WTC11 (cell line): ENCODE results near the gene IQGAP3. TPM values are rescaled to one million over a fixed set of nuclear protein-coding genes. Genes with fewer than 3 reads are reported as not detected.

Experiments used
- ATAC-seq: fragments of 200-7000 bp; cut with Tn5 transposase; 2 replicates; pipeline ENCODE4 v1.10.0; 2021; ENCODE audit warnings: mild to moderate bottlenecking, moderate library complexity
- CTCF ChIA-PET: fragments of 300-600 bp; sonication (Branson Sonifier 250); formaldehyde crosslinking; loops from one replicate; lab custom pipeline; 2021; ENCODE audit warnings: antibody characterized with exemption; lab: Charles Lee
- POLR2A ChIA-PET: fragments of 350-600 bp; sonication (Branson Sonifier 250); formaldehyde crosslinking; loops from one replicate; lab custom pipeline; 2021; ENCODE audit warnings: antibody characterized with exemption; lab: Charles Lee
- DNase-seq: peaks from one replicate; pipeline ENCODE4 v3.0.0; 2021; ENCODE audit warnings: low spot score
- H3K27ac Mint-ChIP-seq: 2 replicates; pipeline ENCODE4 v1.8.0; 2021; ENCODE audit warnings: mixed read lengths
- H3K27me3 Mint-ChIP-seq: 2 replicates; pipeline ENCODE4 v1.8.0; 2021; ENCODE audit warnings: low read depth, mild to moderate bottlenecking, moderate library complexity, mixed read lengths
- H3K36me3 Mint-ChIP-seq: 2 replicates; pipeline ENCODE4 v1.8.0; 2021; ENCODE audit warnings: mixed read lengths
- H3K4me1 Mint-ChIP-seq: 2 replicates; pipeline ENCODE4 v1.8.0; 2022; ENCODE audit warnings: mixed read lengths
- H3K4me3 Mint-ChIP-seq: 2 replicates; pipeline ENCODE4 v1.8.0; 2021; ENCODE audit warnings: mild to moderate bottlenecking, moderate library complexity, mixed read lengths
- H3K9me3 Mint-ChIP-seq: 2 replicates; pipeline ENCODE4 v1.8.0; 2021; ENCODE audit warnings: mixed read lengths
- CREB1 ChIP-seq: sonication (generic); formaldehyde crosslinking; IDR thresholded peaks from 2 replicates; pipeline ENCODE4 v1.8.0; 2023; ENCODE audit warnings: mild to moderate bottlenecking, missing genetic modification reagents
- EMX1 ChIP-seq: fragments of 250-450 bp; sonication (Bioruptor Pico); IDR thresholded peaks from 2 replicates; pipeline ENCODE4 v1.8.0; 2021; ENCODE audit warnings: mild to moderate bottlenecking
- ETV6 ChIP-seq: sonication (generic); formaldehyde crosslinking; IDR thresholded peaks from 2 replicates; pipeline ENCODE4 v1.8.1; 2022; ENCODE audit warnings: mild to moderate bottlenecking, missing genetic modification reagents
- HMGA2 ChIP-seq: fragments of 250-450 bp; sonication (Bioruptor Pico); IDR thresholded peaks from 2 replicates; pipeline ENCODE4 v1.4.0; 2021; ENCODE audit warnings: mild to moderate bottlenecking, moderate library complexity
- IRF2 ChIP-seq: sonication (generic); formaldehyde crosslinking; IDR thresholded peaks from 2 replicates; pipeline ENCODE4 v1.8.0; 2022; ENCODE audit warnings: low read depth, missing genetic modification reagents, borderline replicate concordance
- JAZF1 ChIP-seq: fragments of 250-450 bp; sonication (Bioruptor Pico); IDR thresholded peaks from 2 replicates; pipeline ENCODE4 v1.9.0; 2021; ENCODE audit warnings: moderate library complexity, mild to moderate bottlenecking, inconsistent platforms
- NFATC4 ChIP-seq: fragments of 250-450 bp; sonication (Bioruptor Pico); IDR thresholded peaks from 2 replicates; pipeline ENCODE4 v1.9.0; 2021; ENCODE audit warnings: mild to moderate bottlenecking
- NR3C1 ChIP-seq: sonication (generic); formaldehyde crosslinking; conservative IDR thresholded peaks from 2 replicates; pipeline ENCODE4 v1.8.1; 2023; ENCODE audit warnings: low read depth, mild to moderate bottlenecking, missing genetic modification reagents
- PRRX2 ChIP-seq: fragments of 250-450 bp; sonication (Bioruptor Pico); IDR thresholded peaks from 2 replicates; pipeline ENCODE4 v1.8.0; 2021; ENCODE audit warnings: mild to moderate bottlenecking
- SP1 ChIP-seq: sonication (generic); formaldehyde crosslinking; conservative IDR thresholded peaks from 2 replicates; pipeline ENCODE4 v1.8.1; 2022; ENCODE audit warnings: missing genetic modification reagents
- ZBTB21 ChIP-seq: sonication (generic); formaldehyde crosslinking; IDR thresholded peaks from 2 replicates; pipeline ENCODE4 v1.8.1; 2023; ENCODE audit warnings: mild to moderate bottlenecking, missing genetic modification reagents, borderline replicate concordance
- ZNF138 ChIP-seq: sonication (generic); formaldehyde crosslinking; conservative IDR thresholded peaks from 2 replicates; pipeline ENCODE4 v1.8.1; 2022; ENCODE audit warnings: mild to moderate bottlenecking, moderate library complexity, missing genetic modification reagents
- ZNF423 ChIP-seq: fragments of 250-450 bp; sonication (Bioruptor Pico); IDR thresholded peaks from 2 replicates; pipeline ENCODE4 v2.1.2; 2022; ENCODE audit warnings: mild to moderate bottlenecking, moderate library complexity
- total RNA-seq: library from RNA; stranded (reverse); gene quantifications from 3 replicates; pipeline ENCODE4 v1.2.3, GENCODE V29; 2021
- TF ChIP-seq, protein P1 (sequence below): sonication (generic); formaldehyde crosslinking; IDR thresholded peaks from 2 replicates; pipeline ENCODE4 v1.8.0; 2022; ENCODE audit warnings: mild to moderate bottlenecking, missing genetic modification reagents
- TF ChIP-seq, protein P2 (sequence below): sonication (generic); formaldehyde crosslinking; IDR thresholded peaks from 2 replicates; pipeline ENCODE4 v1.8.0; 2022; ENCODE audit warnings: mild to moderate bottlenecking, missing genetic modification reagents
- TF ChIP-seq, protein P3 (sequence below): sonication (generic); formaldehyde crosslinking; IDR thresholded peaks from 2 replicates; pipeline ENCODE4 v1.8.0; 2022; ENCODE audit warnings: mild to moderate bottlenecking, missing genetic modification reagents
- TF ChIP-seq, protein P4 (sequence below): fragments of 250-450 bp; sonication (Bioruptor Pico); IDR thresholded peaks from 2 replicates; pipeline ENCODE4 v1.9.0; 2021; ENCODE audit warnings: moderate library complexity, mild to moderate bottlenecking, inconsistent platforms, borderline replicate concordance
- TF ChIP-seq, protein P5 (sequence below): fragments of 250-450 bp; sonication (Bioruptor Pico); IDR thresholded peaks from 2 replicates; pipeline ENCODE4 v2.1.2; 2022; ENCODE audit warnings: mild to moderate bottlenecking, moderate library complexity
- TF ChIP-seq, protein P6 (sequence below): sonication (generic); formaldehyde crosslinking; IDR thresholded peaks from 2 replicates; pipeline ENCODE4 v1.8.1; 2023; ENCODE audit warnings: mild to moderate bottlenecking, missing genetic modification reagents, moderate library complexity
- TF ChIP-seq, protein P7 (sequence below): fragments of 200-600 bp; IDR thresholded peaks from 2 replicates; pipeline ENCODE4 v1.8.0; 2022; ENCODE audit warnings: antibody characterized with exemption
- TF ChIP-seq, protein P8 (sequence below): sonication (generic); formaldehyde crosslinking; conservative IDR thresholded peaks from 2 replicates; pipeline ENCODE4 v1.8.1; 2023; ENCODE audit warnings: mild to moderate bottlenecking, low read depth, missing genetic modification reagents, moderate library complexity
- TF ChIP-seq, protein P9 (sequence below): sonication (generic); formaldehyde crosslinking; IDR thresholded peaks from 2 replicates; pipeline ENCODE4 v1.8.1; 2022; ENCODE audit warnings: missing genetic modification reagents, borderline replicate concordance
- TF ChIP-seq, protein P10 (sequence below): sonication (generic); formaldehyde crosslinking; IDR thresholded peaks from 2 replicates; pipeline ENCODE4 v1.8.1; 2023; ENCODE audit warnings: mild to moderate bottlenecking, missing genetic modification reagents

The IQGAP3 gene
- total RNA-seq, 1 experiment from 2014 or later: 33.3 TPM

DNA sequence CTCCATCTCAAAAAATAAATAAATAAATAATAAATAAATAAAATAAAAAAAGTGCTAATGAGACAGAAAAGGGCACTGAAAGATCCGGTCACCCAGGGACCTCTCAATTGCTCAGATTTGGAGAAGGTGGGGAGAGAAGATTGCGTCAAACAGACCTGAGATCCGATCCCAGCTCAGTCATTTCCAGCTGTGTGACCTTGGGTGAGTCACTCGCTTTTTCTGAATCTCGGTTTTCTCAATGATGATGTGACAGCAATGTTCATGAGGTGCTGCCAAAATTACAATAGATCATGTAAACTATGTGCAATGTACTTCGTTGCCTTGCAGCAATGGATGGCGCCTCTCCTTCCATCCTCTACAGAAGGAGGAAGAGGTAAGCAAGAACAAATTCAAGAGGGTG, 60.7 kb downstream of the IQGAP3 start:
- Mint-ChIP-seq H3K36me3 (no peaks in the 10 kb centered on the region), H3K4me1 (peaks cover 20% of the 10 kb centered on the region), H3K9me3 (no peaks in the 10 kb centered on the region), H3K4me3 (no peak overlapping the region), H3K27me3 (peaks cover 10% of the 10 kb centered on the region), H3K27ac (no peak overlapping the region)
- DNase-seq (no peak), ATAC-seq (no peak)
- ChIA-PET CTCF (no interaction called here), POLR2A (no interaction called here)
- TF ChIP-seq PRRX2: no peak
- TF ChIP-seq, protein P1, sequence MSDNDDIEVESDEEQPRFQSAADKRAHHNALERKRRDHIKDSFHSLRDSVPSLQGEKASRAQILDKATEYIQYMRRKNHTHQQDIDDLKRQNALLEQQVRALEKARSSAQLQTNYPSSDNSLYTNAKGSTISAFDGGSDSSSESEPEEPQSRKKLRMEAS (CRISPR knock-in tag): no peak
- no peak for TF ChIP-seq ZBTB21
- no peak for TF ChIP-seq JAZF1
- TF ChIP-seq, protein P2, sequence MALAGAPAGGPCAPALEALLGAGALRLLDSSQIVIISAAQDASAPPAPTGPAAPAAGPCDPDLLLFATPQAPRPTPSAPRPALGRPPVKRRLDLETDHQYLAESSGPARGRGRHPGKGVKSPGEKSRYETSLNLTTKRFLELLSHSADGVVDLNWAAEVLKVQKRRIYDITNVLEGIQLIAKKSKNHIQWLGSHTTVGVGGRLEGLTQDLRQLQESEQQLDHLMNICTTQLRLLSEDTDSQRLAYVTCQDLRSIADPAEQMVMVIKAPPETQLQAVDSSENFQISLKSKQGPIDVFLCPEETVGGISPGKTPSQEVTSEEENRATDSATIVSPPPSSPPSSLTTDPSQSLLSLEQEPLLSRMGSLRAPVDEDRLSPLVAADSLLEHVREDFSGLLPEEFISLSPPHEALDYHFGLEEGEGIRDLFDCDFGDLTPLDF (CRISPR knock-in tag): no peak
- TF ChIP-seq, protein P3, sequence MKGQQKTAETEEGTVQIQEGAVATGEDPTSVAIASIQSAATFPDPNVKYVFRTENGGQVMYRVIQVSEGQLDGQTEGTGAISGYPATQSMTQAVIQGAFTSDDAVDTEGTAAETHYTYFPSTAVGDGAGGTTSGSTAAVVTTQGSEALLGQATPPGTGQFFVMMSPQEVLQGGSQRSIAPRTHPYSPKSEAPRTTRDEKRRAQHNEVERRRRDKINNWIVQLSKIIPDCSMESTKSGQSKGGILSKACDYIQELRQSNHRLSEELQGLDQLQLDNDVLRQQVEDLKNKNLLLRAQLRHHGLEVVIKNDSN (CRISPR knock-in tag): no peak
- no peak for TF ChIP-seq CREB1 (CRISPR knock-in tag)
- TF ChIP-seq NFATC4 (CRISPR knock-in tag): no peak
- TF ChIP-seq HMGA2 (CRISPR knock-in tag): no peak
- no peak for TF ChIP-seq EMX1 (CRISPR knock-in tag)
- TF ChIP-seq ZNF423 (CRISPR knock-in tag): no peak
- no peak for TF ChIP-seq IRF2 (CRISPR knock-in tag)
- TF ChIP-seq NR3C1 (CRISPR knock-in tag): no peak

DNA sequence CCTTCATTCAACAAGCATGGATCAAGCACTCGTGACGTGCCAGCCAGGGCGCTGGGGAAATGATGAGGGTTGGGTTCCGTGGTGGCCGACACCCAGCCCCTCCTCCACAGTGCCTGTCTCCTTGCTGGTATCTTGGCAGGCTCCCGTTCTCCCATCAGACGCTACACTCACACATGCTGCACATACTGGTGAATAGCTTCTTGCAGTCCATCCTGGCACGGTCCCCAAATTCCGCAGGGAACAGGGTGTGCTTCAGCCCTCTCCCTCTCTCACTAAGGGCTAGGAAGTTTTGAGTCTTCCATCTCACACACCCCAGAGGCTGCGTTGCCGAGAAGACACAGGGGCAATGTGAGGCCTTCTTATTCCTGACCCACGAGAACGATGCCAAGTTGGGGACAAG, 61.7 kb downstream of the IQGAP3 start:
- H3K36me3 Mint-ChIP-seq: no peaks in the 10 kb centered on the region
- no peak overlapping the region for H3K27ac Mint-ChIP-seq
- no peaks in the 10 kb centered on the region for H3K9me3 Mint-ChIP-seq
- no peak for ATAC-seq
- DNase-seq: no peak
- peaks cover 11% of the 10 kb centered on the region for H3K27me3 Mint-ChIP-seq
- CTCF ChIA-PET: interaction anchor here (1.6 to 1.9 kb wide), 2 partner anchors 30 to 54 kb away, joined by 6 to 11 read pairs; no protein-coding TSS in a partner anchor
- no peak overlapping the region for H3K4me3 Mint-ChIP-seq
- peaks cover 24% of the 10 kb centered on the region for H3K4me1 Mint-ChIP-seq
- POLR2A ChIA-PET: no interaction called here
- TF ChIP-seq ZNF423 (CRISPR knock-in tag) (no peak), SP1 (CRISPR knock-in tag) (no peak), ETV6 (CRISPR knock-in tag) (no peak), ZNF138 (CRISPR knock-in tag) (no peak)
- TF ChIP-seq, protein P4, sequence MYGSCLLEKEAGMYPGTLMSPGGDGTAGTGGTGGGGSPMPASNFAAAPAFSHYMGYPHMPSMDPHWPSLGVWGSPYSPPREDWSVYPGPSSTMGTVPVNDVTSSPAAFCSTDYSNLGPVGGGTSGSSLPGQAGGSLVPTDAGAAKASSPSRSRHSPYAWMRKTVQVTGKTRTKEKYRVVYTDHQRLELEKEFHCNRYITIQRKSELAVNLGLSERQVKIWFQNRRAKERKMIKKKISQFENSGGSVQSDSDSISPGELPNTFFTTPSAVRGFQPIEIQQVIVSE (CRISPR knock-in tag): no peak
- TF ChIP-seq, protein P5, sequence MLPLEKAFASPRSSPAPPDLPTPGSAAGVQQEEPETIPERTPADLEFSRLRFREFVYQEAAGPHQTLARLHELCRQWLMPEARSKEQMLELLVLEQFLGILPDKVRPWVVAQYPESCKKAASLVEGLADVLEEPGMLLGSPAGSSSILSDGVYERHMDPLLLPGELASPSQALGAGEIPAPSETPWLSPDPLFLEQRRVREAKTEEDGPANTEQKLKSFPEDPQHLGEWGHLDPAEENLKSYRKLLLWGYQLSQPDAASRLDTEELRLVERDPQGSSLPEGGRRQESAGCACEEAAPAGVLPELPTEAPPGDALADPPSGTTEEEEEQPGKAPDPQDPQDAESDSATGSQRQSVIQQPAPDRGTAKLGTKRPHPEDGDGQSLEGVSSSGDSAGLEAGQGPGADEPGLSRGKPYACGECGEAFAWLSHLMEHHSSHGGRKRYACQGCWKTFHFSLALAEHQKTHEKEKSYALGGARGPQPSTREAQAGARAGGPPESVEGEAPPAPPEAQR (CRISPR knock-in tag): no peak
- TF ChIP-seq, protein P6, sequence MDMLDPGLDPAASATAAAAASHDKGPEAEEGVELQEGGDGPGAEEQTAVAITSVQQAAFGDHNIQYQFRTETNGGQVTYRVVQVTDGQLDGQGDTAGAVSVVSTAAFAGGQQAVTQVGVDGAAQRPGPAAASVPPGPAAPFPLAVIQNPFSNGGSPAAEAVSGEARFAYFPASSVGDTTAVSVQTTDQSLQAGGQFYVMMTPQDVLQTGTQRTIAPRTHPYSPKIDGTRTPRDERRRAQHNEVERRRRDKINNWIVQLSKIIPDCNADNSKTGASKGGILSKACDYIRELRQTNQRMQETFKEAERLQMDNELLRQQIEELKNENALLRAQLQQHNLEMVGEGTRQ (CRISPR knock-in tag): no peak
- TF ChIP-seq, protein P7, sequence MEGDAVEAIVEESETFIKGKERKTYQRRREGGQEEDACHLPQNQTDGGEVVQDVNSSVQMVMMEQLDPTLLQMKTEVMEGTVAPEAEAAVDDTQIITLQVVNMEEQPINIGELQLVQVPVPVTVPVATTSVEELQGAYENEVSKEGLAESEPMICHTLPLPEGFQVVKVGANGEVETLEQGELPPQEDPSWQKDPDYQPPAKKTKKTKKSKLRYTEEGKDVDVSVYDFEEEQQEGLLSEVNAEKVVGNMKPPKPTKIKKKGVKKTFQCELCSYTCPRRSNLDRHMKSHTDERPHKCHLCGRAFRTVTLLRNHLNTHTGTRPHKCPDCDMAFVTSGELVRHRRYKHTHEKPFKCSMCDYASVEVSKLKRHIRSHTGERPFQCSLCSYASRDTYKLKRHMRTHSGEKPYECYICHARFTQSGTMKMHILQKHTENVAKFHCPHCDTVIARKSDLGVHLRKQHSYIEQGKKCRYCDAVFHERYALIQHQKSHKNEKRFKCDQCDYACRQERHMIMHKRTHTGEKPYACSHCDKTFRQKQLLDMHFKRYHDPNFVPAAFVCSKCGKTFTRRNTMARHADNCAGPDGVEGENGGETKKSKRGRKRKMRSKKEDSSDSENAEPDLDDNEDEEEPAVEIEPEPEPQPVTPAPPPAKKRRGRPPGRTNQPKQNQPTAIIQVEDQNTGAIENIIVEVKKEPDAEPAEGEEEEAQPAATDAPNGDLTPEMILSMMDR: no peak
- TF ChIP-seq, protein P8, sequence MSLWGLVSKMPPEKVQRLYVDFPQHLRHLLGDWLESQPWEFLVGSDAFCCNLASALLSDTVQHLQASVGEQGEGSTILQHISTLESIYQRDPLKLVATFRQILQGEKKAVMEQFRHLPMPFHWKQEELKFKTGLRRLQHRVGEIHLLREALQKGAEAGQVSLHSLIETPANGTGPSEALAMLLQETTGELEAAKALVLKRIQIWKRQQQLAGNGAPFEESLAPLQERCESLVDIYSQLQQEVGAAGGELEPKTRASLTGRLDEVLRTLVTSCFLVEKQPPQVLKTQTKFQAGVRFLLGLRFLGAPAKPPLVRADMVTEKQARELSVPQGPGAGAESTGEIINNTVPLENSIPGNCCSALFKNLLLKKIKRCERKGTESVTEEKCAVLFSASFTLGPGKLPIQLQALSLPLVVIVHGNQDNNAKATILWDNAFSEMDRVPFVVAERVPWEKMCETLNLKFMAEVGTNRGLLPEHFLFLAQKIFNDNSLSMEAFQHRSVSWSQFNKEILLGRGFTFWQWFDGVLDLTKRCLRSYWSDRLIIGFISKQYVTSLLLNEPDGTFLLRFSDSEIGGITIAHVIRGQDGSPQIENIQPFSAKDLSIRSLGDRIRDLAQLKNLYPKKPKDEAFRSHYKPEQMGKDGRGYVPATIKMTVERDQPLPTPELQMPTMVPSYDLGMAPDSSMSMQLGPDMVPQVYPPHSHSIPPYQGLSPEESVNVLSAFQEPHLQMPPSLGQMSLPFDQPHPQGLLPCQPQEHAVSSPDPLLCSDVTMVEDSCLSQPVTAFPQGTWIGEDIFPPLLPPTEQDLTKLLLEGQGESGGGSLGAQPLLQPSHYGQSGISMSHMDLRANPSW: no peak
- TF ChIP-seq, protein P9, sequence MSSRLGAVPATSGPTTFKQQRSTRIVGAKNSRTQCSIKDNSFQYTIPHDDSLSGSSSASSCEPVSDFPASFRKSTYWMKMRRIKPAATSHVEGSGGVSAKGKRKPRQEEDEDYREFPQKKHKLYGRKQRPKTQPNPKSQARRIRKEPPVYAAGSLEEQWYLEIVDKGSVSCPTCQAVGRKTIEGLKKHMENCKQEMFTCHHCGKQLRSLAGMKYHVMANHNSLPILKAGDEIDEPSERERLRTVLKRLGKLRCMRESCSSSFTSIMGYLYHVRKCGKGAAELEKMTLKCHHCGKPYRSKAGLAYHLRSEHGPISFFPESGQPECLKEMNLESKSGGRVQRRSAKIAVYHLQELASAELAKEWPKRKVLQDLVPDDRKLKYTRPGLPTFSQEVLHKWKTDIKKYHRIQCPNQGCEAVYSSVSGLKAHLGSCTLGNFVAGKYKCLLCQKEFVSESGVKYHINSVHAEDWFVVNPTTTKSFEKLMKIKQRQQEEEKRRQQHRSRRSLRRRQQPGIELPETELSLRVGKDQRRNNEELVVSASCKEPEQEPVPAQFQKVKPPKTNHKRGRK (CRISPR knock-in tag): no peak
- TF ChIP-seq, protein P10, sequence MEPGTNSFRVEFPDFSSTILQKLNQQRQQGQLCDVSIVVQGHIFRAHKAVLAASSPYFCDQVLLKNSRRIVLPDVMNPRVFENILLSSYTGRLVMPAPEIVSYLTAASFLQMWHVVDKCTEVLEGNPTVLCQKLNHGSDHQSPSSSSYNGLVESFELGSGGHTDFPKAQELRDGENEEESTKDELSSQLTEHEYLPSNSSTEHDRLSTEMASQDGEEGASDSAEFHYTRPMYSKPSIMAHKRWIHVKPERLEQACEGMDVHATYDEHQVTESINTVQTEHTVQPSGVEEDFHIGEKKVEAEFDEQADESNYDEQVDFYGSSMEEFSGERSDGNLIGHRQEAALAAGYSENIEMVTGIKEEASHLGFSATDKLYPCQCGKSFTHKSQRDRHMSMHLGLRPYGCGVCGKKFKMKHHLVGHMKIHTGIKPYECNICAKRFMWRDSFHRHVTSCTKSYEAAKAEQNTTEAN (CRISPR knock-in tag): no peak
